ENCODE results near the gene GDPD3. TPM values are rescaled to one million over a fixed set of nuclear protein-coding genes. Genes with fewer than 3 reads are reported as not detected.
A peak's percentile ranks its signal among the peaks of the same experiment; 100 is the strongest.
"Not testable (repeated sequence)": the region's sequence is repeated elsewhere in the genome, so short reads cannot be mapped to it uniquely, and the experiment has no call there.

GDPD3 gene
- total RNA-seq, 2 donors from 2014 or later = 0.91 to 2.4 TPM

DNA sequence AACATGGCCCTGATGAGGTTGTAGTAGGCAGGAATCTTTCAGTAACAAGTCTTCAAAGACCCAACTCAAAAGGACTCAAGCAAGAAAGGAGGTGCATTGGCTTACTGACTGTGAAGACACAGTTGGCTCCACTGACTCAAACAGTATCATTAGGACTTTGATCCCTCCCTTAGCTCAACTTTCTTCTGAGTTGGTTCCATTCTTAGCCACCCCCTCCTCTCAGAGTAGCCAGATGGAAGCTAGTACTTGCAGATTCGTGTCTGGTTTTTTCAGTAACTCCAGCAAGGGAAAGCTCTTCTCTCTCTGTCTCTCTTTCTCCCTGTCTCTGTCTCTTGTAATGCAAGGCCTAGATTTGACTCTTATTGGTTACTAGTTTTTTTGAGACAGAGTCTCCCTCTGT, 14.7 kb upstream of the GDPD3 start:
- Histone ChIP-seq H3K9me3 (no peaks in the 10 kb centered on the region), H3K4me1 (replicated peaks) (peaks cover 3% of the 10 kb centered on the region), H3K4me3 (no peak overlapping the region), H3K36me3 (no peaks in the 10 kb centered on the region), H3K27me3 (replicated peaks; ENCODE audit: insufficient read depth) (no peaks in the 10 kb centered on the region), H3K27ac (no peak overlapping the region)
- WGBS = 89% methylated on average over 1 of the region's 1 CpG
- TF ChIP-seq, protein P1, sequence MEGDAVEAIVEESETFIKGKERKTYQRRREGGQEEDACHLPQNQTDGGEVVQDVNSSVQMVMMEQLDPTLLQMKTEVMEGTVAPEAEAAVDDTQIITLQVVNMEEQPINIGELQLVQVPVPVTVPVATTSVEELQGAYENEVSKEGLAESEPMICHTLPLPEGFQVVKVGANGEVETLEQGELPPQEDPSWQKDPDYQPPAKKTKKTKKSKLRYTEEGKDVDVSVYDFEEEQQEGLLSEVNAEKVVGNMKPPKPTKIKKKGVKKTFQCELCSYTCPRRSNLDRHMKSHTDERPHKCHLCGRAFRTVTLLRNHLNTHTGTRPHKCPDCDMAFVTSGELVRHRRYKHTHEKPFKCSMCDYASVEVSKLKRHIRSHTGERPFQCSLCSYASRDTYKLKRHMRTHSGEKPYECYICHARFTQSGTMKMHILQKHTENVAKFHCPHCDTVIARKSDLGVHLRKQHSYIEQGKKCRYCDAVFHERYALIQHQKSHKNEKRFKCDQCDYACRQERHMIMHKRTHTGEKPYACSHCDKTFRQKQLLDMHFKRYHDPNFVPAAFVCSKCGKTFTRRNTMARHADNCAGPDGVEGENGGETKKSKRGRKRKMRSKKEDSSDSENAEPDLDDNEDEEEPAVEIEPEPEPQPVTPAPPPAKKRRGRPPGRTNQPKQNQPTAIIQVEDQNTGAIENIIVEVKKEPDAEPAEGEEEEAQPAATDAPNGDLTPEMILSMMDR (IDR thresholded peaks at IDR 0.05) = no peak
- TF ChIP-seq POLR2A (IDR thresholded peaks at IDR 0.05) (no peak), POLR2AphosphoS5 (IDR thresholded peaks at IDR 0.05) (no peak)
- DNase-seq (ENCODE audit: low spot score) = no peak
- intact Hi-C loops (cut with DNase I) = no loop called here

DNA sequence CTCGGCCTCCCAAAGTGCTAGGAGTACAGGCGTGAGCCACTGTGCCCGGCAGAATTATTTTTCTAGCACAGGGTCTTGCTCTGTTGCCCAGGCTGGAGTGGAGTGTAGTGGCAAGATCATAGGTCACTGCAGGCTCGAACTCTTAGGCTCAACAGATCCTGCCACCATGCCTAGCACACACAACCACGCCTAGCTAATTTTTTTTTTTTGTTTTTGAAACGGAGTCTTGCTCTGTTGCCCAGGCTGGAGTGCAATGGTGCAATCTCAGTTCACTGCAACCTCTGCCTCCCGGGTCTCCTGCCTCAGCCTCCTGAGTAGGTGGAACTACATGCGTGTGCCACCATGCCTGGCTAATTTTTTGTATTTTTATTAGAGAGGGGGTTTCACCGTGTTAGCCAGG, 12.4 kb upstream of the GDPD3 start:
- not testable (repeated sequence) for H3K36me3 ChIP-seq

DNA sequence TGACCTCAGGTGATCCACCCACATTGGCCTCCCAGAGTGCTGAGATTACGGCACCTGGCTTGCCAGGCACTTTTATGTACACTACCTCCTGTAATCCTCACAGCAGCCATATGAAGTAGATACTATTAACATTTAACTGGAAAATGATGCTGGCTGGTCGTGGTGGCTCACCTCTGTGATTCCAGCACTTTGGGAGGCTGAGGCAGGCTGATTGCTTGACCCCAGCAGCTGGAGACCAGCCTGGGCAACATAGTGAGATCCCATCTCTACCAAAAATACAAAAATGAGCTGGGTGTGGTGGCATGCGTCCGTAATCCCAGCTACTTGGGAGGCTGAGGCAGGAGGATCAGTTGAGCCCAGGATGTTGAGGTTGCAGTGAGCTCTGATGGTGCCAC, 11.6 kb upstream of the GDPD3 start:
- H3K4me3 ChIP-seq = no peak overlapping the region
- H3K36me3 ChIP-seq = no peaks in the 10 kb centered on the region
- no peak for DNase-seq (ENCODE audit: low spot score)
- no peaks in the 10 kb centered on the region for H3K27me3 ChIP-seq (replicated peaks; ENCODE audit: insufficient read depth)
- TF ChIP-seq, protein P1 (IDR thresholded peaks at IDR 0.05) = no peak
- TF ChIP-seq POLR2AphosphoS5 (IDR thresholded peaks at IDR 0.05) = no peak
- no peak for TF ChIP-seq POLR2A (IDR thresholded peaks at IDR 0.05)
- H3K4me1 ChIP-seq (replicated peaks) = peaks cover 8% of the 10 kb centered on the region
- WGBS = 95% methylated on average over 4 of the region's 4 CpGs
- H3K27ac ChIP-seq = peak overlapping the region in 1 of 2 donors; percentile 92
- no peaks in the 10 kb centered on the region for H3K9me3 ChIP-seq
- intact Hi-C loops (cut with DNase I) = loop anchor here (5.0 kb wide), 1 partner anchor 58 kb away; the partner anchor contains the start of gene ALDOA

More for the DNA sequence above, 12.4 kb upstream of the GDPD3 start:
- H3K4me3 ChIP-seq; DNase-seq (ENCODE audit: low spot score); H3K27ac ChIP-seq; H3K4me1 ChIP-seq (replicated peaks); H3K27me3 ChIP-seq (replicated peaks; ENCODE audit: insufficient read depth); H3K9me3 ChIP-seq; intact Hi-C loops (cut with DNase I): not testable (repeated sequence)
- WGBS = 93% methylated on average over 9 of the region's 9 CpGs

DNA sequence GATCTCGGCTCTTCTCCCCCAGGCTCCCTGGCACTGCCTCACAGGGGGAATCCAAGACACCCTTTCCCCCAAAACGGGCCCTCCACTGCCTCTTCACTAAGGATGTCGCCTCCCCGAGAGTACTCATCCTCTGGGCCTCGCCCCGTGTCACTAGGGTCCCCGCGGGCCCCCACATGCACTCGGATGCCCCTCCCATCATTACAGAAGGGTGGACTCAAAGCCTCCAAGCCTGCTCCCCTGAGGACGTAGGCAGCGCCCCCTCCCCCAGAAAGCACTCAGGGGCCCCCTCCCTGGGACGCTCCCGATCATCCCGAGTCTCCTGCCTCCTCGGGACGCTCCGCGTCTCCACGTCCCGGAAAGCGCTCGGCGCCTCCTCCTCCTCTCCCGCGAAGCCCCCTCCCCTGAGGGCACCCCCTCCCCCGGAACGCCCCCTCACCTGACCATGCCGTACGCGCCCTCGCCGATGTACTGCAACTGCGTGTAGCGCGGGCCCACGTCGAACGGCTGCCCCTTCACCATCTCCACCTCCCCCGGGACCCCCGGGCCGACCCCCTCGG, 9.3 kb upstream of the GDPD3 start:
- Histone ChIP-seq H3K36me3 (peaks cover 2 to 7% of the 10 kb centered on the region in 2 donors), H3K9me3 (no peaks in the 10 kb centered on the region), H3K27me3 (replicated peaks; ENCODE audit: insufficient read depth) (no peaks in the 10 kb centered on the region), H3K27ac (peak overlapping the region; percentile 89 to 92), H3K4me1 (replicated peaks) (peaks cover 8% of the 10 kb centered on the region), H3K4me3 (peak overlapping the region; percentile 76 to 88)
- no peak for DNase-seq (ENCODE audit: low spot score)
- WGBS = 3% methylated on average over 28 of the region's 42 CpGs
- intact Hi-C loops (cut with DNase I) = loop anchor here (5.0 kb wide), 1 partner anchor 55 kb away; the partner anchor contains the start of gene ALDOA
- no peak for TF ChIP-seq POLR2AphosphoS5 (IDR thresholded peaks at IDR 0.05)

DNA sequence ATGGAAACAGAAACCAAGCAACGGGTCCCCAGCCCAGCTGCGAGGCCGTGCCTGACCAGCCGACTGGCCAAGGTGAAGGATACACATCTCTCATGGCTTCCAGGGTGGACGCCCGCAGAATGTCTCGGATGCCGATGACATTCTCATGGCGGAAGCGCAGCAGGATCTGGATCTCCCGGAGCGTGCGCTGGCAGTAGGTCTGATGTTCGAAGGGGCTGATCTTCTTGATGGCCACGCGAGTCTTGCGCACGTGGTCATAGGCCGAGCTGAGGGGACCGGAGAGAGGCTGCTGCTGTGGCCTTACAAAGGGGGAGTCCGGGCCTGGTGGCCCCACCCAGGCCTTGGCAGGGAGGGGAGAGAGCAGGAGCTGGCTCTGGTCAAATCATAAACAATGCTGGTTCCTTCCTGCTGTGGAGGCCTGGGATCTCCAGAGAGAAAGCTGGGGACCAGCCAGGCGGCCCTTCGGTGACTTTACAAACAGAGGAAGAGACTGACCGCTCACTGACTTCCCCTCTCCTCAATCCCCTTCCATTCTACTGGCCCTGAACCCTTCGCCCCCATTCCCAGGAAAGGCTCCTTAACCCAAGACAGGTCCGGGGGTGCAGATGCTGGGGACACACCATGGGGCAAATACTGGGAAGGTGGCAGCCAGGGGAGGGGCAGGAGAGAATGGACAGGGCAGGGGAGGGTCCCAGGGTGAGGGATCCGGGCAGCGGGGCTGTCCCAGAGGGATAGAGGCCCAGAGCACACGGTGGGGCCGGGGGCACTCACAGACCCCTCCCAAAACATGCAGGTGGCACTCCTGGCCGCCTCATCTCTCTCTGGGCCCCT, 8.6 kb upstream of the GDPD3 start:
- H3K27ac ChIP-seq = peak overlapping the region; percentile 89 to 92
- H3K27me3 ChIP-seq (replicated peaks; ENCODE audit: insufficient read depth) = no peaks in the 10 kb centered on the region
- peak overlapping the region; percentile 76 to 88 for H3K4me3 ChIP-seq
- peaks cover 8% of the 10 kb centered on the region for H3K4me1 ChIP-seq (replicated peaks)
- TF ChIP-seq POLR2AphosphoS5 (IDR thresholded peaks at IDR 0.05) = no peak
- TF ChIP-seq, protein P1 (IDR thresholded peaks at IDR 0.05) = no peak
- no peak for TF ChIP-seq POLR2A (IDR thresholded peaks at IDR 0.05)
- intact Hi-C loops (cut with DNase I) = loop anchor here (5.0 kb wide), 1 partner anchor 55 kb away; the partner anchor contains the start of gene ALDOA
- DNase-seq (ENCODE audit: low spot score) = no peak
- peaks cover 5 to 14% of the 10 kb centered on the region in 2 donors for H3K36me3 ChIP-seq
- 63% methylated on average over 31 of the region's 31 CpGs for WGBS
- H3K9me3 ChIP-seq = no peaks in the 10 kb centered on the region
